ENCODE measurements around the gene NAPSA. TPM values are rescaled to one million over a fixed set of nuclear protein-coding genes. Genes with fewer than 3 reads are reported as not detected.

Gene NAPSA
- total RNA-seq, 1 donor from 2014 or later: 1.6 TPM

- no peak overlapping the region for H3K27ac ChIP-seq
- peaks cover 12% of the 10 kb centered on the region for H3K27me3 ChIP-seq
- H3K4me1 ChIP-seq: no peaks in the 10 kb centered on the region
- no peak for DNase-seq (ENCODE audit: low spot score in 2 of 2)
- no peak for TF ChIP-seq CTCF (IDR thresholded peaks at IDR 0.05)
- H3K4me3 ChIP-seq: no peak overlapping the region
- no peaks in the 10 kb centered on the region for H3K36me3 ChIP-seq
- H3K9me3 ChIP-seq: no peaks in the 10 kb centered on the region
- intact Hi-C loops (cut with DNase I): no loop called here
Measured at GRCh38 chr19:50314724-50315708, 50.4 kb downstream of the NAPSA start.

GRCh38 chr19:50313812-50314536 lies 51.5 kb downstream of the NAPSA start:
- no peak for DNase-seq (ENCODE audit: low spot score in 2 of 2)
- Histone ChIP-seq H3K4me1 (no peaks in the 10 kb centered on the region), H3K9me3 (no peaks in the 10 kb centered on the region), H3K4me3 (no peak overlapping the region), H3K27ac (no peak overlapping the region), H3K27me3 (peaks cover 12% of the 10 kb centered on the region), H3K36me3 (no peaks in the 10 kb centered on the region)
- intact Hi-C loops (cut with DNase I): no loop called here
- no peak for TF ChIP-seq CTCF (IDR thresholded peaks at IDR 0.05)

- Histone ChIP-seq H3K4me1 (no peaks in the 10 kb centered on the region), H3K27ac (no peak overlapping the region), H3K36me3 (no peaks in the 10 kb centered on the region), H3K9me3 (no peaks in the 10 kb centered on the region), H3K4me3 (no peak overlapping the region), H3K27me3 (peaks cover 12% of the 10 kb centered on the region)
- no peak for DNase-seq (ENCODE audit: low spot score in 2 of 2)
- intact Hi-C loops (cut with DNase I): no loop called here
- no peak for TF ChIP-seq CTCF (IDR thresholded peaks at IDR 0.05)
Measured at GRCh38 chr19:50312967-50313811, 52.2 kb downstream of the NAPSA start.

GRCh38 chr19:50311723-50312635 lies 53.5 kb downstream of the NAPSA start:
- no peaks in the 10 kb centered on the region for H3K4me1 ChIP-seq
- intact Hi-C loops (cut with DNase I): no loop called here
- H3K36me3 ChIP-seq: no peaks in the 10 kb centered on the region
- peaks cover 12% of the 10 kb centered on the region for H3K27me3 ChIP-seq
- H3K9me3 ChIP-seq: no peaks in the 10 kb centered on the region
- H3K27ac ChIP-seq: no peak overlapping the region
- no peak for DNase-seq (ENCODE audit: low spot score in 2 of 2)
- no peak overlapping the region for H3K4me3 ChIP-seq
- no peak for TF ChIP-seq CTCF (IDR thresholded peaks at IDR 0.05)

Measured in ascending aorta (tissue), 2 donors.